ENCODE measurements around the gene TRIM2. TPM values are rescaled to one million over a fixed set of nuclear protein-coding genes. Genes with fewer than 3 reads are reported as not detected.

The TRIM2 gene
- polyA plus RNA-seq, 1 donor from 2014 or later, result 2.2 TPM

- Mint-ChIP-seq H3K4me3 (no peak overlapping the region), H3K4me1 (peaks cover 0 to 3% (median 0%) of the 10 kb centered on the region in 3 donors), H3K27ac (no peak overlapping the region), H3K27me3 (no peaks in the 10 kb centered on the region), H3K36me3 (peaks cover 5% of the 10 kb centered on the region), H3K9me3 (peaks cover 0 to 1% (median 0%) of the 10 kb centered on the region in 3 donors)
Observed at GRCh38 chr4:153384160-153384559, 179.9 kb downstream of the TRIM2 start.

- peaks cover 0 to 1% (median 0%) of the 10 kb centered on the region in 3 donors for H3K9me3 Mint-ChIP-seq
- no peak overlapping the region for H3K4me3 Mint-ChIP-seq
- no peak overlapping the region for H3K27ac Mint-ChIP-seq
- no peaks in the 10 kb centered on the region for H3K27me3 Mint-ChIP-seq
- H3K4me1 Mint-ChIP-seq, result no peaks in the 10 kb centered on the region
- peaks cover 5% of the 10 kb centered on the region for H3K36me3 Mint-ChIP-seq
Observed at GRCh38 chr4:153385784-153386183, 181.5 kb downstream of the TRIM2 start.

- Mint-ChIP-seq H3K4me3 (no peak overlapping the region), H3K9me3 (peaks cover 0 to 1% (median 0%) of the 10 kb centered on the region in 3 donors), H3K27me3 (no peaks in the 10 kb centered on the region), H3K36me3 (peaks cover 5% of the 10 kb centered on the region), H3K4me1 (no peaks in the 10 kb centered on the region), H3K27ac (no peak overlapping the region)
Observed at GRCh38 chr4:153387981-153388380, 183.7 kb downstream of the TRIM2 start.

Other genes starting within 250 kb of the TRIM2 start
- not detected for gene MND1, start 140.2 kb downstream of the TRIM2 start, polyA plus RNA-seq